Testis (tissue), 3 donors: Measurements from ENCODE around the gene MAP3K15. TPM values are rescaled to one million over a fixed set of nuclear protein-coding genes. Genes with fewer than 3 reads are reported as not detected.

ENCODE experiments used
- DNase-seq: peaks from one replicate; pipeline ENCODE4 v3.0.0-alpha.2; 2019
- H3K27ac ChIP-seq, 2 donors: fragments of 200-600 bp; sonication (generic); one replicate each; pipeline ENCODE4 v1.5.1; 2019
- H3K27me3 ChIP-seq: fragments of 200-600 bp; sonication (generic); one replicate; pipeline ENCODE4 v1.5.1; 2019
- H3K36me3 ChIP-seq: fragments of 200-600 bp; sonication (generic); one replicate; pipeline ENCODE4 v1.5.1; 2017; ENCODE audit warnings: low read depth; ENCODE audit errors: missing control alignments
- H3K4me1 ChIP-seq: fragments of 200-600 bp; sonication (generic); one replicate; pipeline ENCODE4 v1.5.1; 2019
- H3K4me3 ChIP-seq, 2 donors: fragments of 200-600 bp; sonication (generic); one replicate each; pipeline ENCODE4 v1.5.1; 2017 to 2019
- H3K9me3 ChIP-seq: fragments of 200-600 bp; sonication (generic); one replicate; pipeline ENCODE4 v1.5.1; 2017
- CTCF ChIP-seq, 3 experiments: fragments of 450-650 bp in 2 of 3; fragments of 200-600 bp in 1 of 3; sonication (generic) in 1 of 3; IDR thresholded peaks; one replicate each; pipeline ENCODE4 v1.5.1; 2016 to 2019; ENCODE audit warnings: antibody characterized with exemption in 3 of 3, mild to moderate bottlenecking in 2 of 3, moderate library complexity in 1 of 3
- POLR2A ChIP-seq: fragments of 450-650 bp; IDR thresholded peaks from one replicate; pipeline ENCODE4 v1.6.1; 2017; ENCODE audit warnings: antibody characterized with exemption, mild to moderate bottlenecking, moderate library complexity
- WGBS, 2 donors: methylation state at CpG; one replicate each; pipeline ENCODE4 v1.1.5; 2018; 5-methylcytosine and 5-hydroxymethylcytosine counted together
- intact Hi-C: fragments of 100-400 bp; cut with DNase I; formaldehyde crosslinking; loops from one replicate; pipeline ENCODE4 v1.15.1; 2023; ENCODE audit warnings: low total_unique reads
- polyA plus RNA-seq: library from polyadenylated mRNA; stranded (reverse); fragments of 350-450 nt; fragmentation: Illumina TruSeq; extraction: RNeasy Lipid Tissue Mini Kit (QIAGEN cat#74804); gene quantifications from one replicate; pipeline ENCODE4 v1.2.3, GENCODE V29; 2014; ENCODE audit warnings: low read depth, low replicate concordance; ENCODE audit not compliant: insufficient read depth
- total RNA-seq, 2 donors: library from RNA; depleted of rRNA; stranded (reverse); fragments of >200 nt; gene quantifications; one replicate each; pipeline ENCODE4 v1.2.3, GENCODE V29; 2016

Gene MAP3K15
- total and polyA plus RNA-seq, 3 donors from 2014 or later = 1.7 to 2.5 (median 2.5) TPM

DNA sequence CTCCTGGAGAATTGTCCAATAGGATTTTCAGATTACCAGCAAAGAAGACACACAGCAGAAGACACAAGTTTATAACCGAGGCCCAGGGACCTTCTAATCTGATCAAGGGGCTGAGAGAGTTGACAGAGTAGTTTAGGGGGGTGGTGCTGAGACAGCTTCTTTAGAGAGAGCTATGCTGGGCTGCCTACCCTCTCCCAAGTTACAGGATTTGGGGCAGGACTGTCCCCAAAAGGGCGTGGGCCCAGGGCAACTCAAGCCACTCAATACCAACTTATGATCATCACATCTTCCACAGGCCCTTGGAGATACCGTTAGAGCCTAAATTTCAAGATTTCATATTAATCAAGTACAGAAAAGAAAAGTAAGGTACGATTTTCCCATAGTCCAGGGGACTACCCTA is 128.6 kb downstream of the MAP3K15 start:
- 85 to 93% methylated on average over 2 to 4 of the region's 4 CpGs for WGBS, 2 donors
- no peaks in the 10 kb centered on the region for H3K9me3 ChIP-seq
- no peaks in the 10 kb centered on the region for H3K27me3 ChIP-seq
- intact Hi-C loops = no loop called here
- TF ChIP-seq CTCF (IDR thresholded peaks at IDR 0.05) (no peak), POLR2A (no peak)
- no peak overlapping the region for H3K4me3 ChIP-seq
- H3K27ac ChIP-seq = no peak overlapping the region
- H3K4me1 ChIP-seq = no peaks in the 10 kb centered on the region
- H3K36me3 ChIP-seq = no peaks in the 10 kb centered on the region
- no peak for DNase-seq

DNA sequence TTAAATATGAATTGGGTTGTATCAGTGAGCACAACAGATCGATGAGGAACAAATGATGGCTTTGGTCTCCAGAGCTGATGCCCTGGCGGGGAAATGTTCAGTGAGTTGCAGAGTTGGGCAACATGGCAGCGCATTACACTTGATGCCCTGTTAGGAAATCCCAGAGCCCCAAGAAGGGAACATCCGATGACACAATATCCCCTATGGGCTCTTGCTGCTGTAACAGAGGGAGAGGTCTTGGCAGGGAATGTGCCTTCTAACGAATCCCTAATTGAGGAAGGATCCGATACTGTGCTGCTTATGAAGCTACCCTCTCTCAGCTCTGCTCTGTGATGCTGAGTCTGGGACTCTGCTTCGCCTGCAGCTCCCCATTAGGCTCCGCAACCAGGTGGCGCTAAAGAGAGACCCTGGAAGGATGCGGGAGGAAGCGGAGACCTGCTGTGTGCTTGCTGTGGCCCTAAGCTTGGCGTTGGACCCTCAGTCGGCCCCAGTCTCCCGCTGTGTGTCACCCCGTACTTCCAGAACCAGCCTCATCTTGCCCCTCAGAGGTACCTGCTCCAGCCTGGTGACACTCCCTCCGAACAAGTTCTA is 132.7 kb downstream of the MAP3K15 start:
- no peak overlapping the region for H3K27ac ChIP-seq
- TF ChIP-seq CTCF (IDR thresholded peaks at IDR 0.05) = peak in 2 of 3 experiments; percentile 12 to 19
- TF ChIP-seq POLR2A = no peak
- no peaks in the 10 kb centered on the region for H3K36me3 ChIP-seq
- H3K4me3 ChIP-seq = no peak overlapping the region
- no peaks in the 10 kb centered on the region for H3K4me1 ChIP-seq
- H3K27me3 ChIP-seq = no peaks in the 10 kb centered on the region
- H3K9me3 ChIP-seq = no peaks in the 10 kb centered on the region
- peak; percentile 57 for DNase-seq
- 69 to 70% methylated on average over 7 to 16 of the region's 16 CpGs for WGBS, 2 donors
- intact Hi-C loops = no loop called here

GRCh38 chrX:19381326-19381725 is 134.0 kb downstream of the MAP3K15 start:
- Histone ChIP-seq H3K4me3 (no peak overlapping the region), H3K36me3 (no peaks in the 10 kb centered on the region), H3K27ac (no peak overlapping the region), H3K4me1 (no peaks in the 10 kb centered on the region), H3K9me3 (no peaks in the 10 kb centered on the region), H3K27me3 (no peaks in the 10 kb centered on the region)
- no peak for DNase-seq
- TF ChIP-seq CTCF (IDR thresholded peaks at IDR 0.05) (no peak), POLR2A (no peak)
- WGBS, 2 donors = 95% methylated on average over 7 of the region's 9 CpGs
- intact Hi-C loops = no loop called here

DNA sequence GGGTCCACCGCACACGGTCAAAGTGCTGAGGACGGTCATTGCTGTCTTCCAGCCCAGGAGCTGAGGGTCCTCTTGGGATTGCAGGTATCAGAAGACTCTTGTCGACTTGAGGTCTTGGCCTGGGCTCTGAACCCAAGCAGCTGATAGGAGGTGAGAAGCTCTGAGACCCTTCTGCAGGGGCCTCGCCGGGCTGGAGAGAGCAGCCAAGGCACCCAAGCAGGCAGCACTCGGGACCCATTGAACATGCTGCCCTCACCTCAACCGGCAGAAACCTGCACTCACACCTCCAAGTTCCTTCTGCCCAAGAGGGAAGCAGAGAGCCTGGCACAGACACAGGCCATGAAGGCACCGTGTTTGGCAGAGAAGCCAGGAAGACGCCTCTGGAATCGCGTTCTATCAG is 137.5 kb downstream of the MAP3K15 start:
- intact Hi-C loops = no loop called here
- Histone ChIP-seq H3K4me1 (no peaks in the 10 kb centered on the region), H3K27ac (no peak overlapping the region), H3K4me3 (no peak overlapping the region), H3K9me3 (no peaks in the 10 kb centered on the region), H3K36me3 (no peaks in the 10 kb centered on the region), H3K27me3 (no peaks in the 10 kb centered on the region)
- no peak for DNase-seq
- TF ChIP-seq POLR2A (no peak), CTCF (IDR thresholded peaks at IDR 0.05) (no peak)
- 87 to 100% methylated on average over 1 to 4 of the region's 12 CpGs for WGBS, 2 donors

DNA sequence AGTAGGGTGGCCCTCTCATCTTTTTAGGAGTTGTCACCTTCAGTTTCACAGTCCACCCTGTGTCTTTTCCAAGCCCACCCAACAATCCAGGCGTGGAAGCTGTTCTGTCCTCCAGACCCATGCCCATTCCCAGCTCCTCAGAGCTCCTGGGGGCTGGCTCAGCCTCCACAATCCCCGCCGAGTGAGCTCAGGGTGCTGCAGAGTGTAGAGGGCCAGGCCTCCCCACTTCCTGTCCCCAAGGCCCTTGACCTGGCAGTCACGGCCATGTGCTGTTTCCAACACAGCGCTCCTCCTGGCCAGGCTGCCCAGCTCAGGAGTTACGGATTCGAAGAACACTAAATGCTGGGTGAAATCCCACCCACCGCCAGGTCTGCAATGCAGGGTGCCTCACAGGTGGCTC is 139.8 kb downstream of the MAP3K15 start:
- DNase-seq = no peak
- WGBS, 2 donors = 90% methylated on average over 4 of the region's 8 CpGs; no CpG with 5 or more reads in 1 of the 2 donors
- intact Hi-C loops = no loop called here

More for the DNA sequence above, 139.8 kb downstream of the MAP3K15 start:
- Histone ChIP-seq H3K27ac (no peak overlapping the region), H3K27me3 (no peaks in the 10 kb centered on the region), H3K9me3 (no peaks in the 10 kb centered on the region), H3K4me3 (no peak overlapping the region), H3K4me1 (no peaks in the 10 kb centered on the region), H3K36me3 (no peaks in the 10 kb centered on the region)
- no peak for TF ChIP-seq CTCF (IDR thresholded peaks at IDR 0.05)
- TF ChIP-seq POLR2A = no peak
